22Rv1 (cell line): ENCODE results near the gene LONP1.
"Not testable (repeated sequence)": the region's sequence is repeated elsewhere in the genome, so short reads cannot be mapped to it uniquely, and the experiment has no call there.

ENCODE experiments used
- H3K27ac ChIP-seq: fragments of 450-650 bp; 2 replicates; pipeline ENCODE4 v1.5.1; 2017
- ZFX ChIP-seq: fragments of 450-650 bp; IDR thresholded peaks from 2 replicates; pipeline ENCODE4 v1.6.1; 2017; ENCODE audit warnings: antibody characterized with exemption, borderline replicate concordance
- TF ChIP-seq, protein P1 (sequence below): fragments of 450-650 bp; IDR thresholded peaks from 2 replicates; pipeline ENCODE4 v1.5.1; 2017; ENCODE audit warnings: mild to moderate bottlenecking

The LONP1 gene

DNA sequence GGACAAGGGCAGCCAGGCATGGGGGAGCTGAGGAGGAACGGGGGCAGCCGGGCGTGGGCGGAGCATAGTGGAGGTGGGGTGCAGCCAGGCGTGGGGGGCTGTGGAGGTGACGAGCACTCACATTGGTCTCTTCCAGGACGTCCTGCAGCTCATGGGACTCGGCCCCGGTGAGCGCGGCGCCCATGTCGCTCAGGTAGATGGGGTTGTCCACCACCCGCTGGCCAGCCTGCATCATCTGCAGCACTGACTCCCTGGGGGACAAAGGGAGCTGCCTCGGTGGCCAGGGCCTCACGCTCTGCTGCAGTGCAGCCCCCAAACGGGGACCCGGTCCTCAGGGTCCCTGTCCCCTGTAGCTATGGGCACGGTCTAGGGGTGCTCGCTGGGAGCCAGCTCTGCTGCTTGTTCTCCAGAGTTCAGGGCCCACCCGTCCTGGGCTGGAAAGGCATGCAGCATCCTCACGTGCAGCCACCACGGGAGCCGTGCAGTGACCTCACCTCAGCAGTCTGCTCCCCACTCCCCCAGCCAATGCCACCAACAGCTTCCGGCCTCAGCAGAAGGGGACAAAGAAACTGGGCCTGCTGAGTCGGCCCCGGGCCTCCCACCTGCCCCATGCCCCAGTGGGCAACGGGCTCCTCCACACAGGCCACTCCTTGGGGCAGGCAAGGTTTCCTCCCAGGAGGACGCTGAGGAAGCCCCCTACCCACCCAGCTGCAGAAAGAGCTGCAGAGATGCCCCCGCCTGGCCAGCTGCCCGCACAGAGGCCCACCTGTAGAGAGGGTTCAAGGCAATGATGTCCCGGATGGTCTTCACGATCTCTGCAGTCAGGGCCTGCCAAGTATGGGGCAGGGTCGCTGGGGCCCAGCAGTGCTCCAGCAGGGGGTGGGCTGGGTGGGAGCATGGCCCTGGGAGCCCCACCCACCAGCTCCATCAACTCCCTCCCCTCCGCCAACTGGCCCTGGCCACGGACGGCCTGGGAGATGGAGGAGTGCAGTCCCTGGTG lies 12.1 kb downstream of the LONP1 start:
- no peak overlapping the region for H3K27ac ChIP-seq
- TF ChIP-seq, protein P1, sequence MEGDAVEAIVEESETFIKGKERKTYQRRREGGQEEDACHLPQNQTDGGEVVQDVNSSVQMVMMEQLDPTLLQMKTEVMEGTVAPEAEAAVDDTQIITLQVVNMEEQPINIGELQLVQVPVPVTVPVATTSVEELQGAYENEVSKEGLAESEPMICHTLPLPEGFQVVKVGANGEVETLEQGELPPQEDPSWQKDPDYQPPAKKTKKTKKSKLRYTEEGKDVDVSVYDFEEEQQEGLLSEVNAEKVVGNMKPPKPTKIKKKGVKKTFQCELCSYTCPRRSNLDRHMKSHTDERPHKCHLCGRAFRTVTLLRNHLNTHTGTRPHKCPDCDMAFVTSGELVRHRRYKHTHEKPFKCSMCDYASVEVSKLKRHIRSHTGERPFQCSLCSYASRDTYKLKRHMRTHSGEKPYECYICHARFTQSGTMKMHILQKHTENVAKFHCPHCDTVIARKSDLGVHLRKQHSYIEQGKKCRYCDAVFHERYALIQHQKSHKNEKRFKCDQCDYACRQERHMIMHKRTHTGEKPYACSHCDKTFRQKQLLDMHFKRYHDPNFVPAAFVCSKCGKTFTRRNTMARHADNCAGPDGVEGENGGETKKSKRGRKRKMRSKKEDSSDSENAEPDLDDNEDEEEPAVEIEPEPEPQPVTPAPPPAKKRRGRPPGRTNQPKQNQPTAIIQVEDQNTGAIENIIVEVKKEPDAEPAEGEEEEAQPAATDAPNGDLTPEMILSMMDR: no peak
- TF ChIP-seq ZFX: no peak

DNA sequence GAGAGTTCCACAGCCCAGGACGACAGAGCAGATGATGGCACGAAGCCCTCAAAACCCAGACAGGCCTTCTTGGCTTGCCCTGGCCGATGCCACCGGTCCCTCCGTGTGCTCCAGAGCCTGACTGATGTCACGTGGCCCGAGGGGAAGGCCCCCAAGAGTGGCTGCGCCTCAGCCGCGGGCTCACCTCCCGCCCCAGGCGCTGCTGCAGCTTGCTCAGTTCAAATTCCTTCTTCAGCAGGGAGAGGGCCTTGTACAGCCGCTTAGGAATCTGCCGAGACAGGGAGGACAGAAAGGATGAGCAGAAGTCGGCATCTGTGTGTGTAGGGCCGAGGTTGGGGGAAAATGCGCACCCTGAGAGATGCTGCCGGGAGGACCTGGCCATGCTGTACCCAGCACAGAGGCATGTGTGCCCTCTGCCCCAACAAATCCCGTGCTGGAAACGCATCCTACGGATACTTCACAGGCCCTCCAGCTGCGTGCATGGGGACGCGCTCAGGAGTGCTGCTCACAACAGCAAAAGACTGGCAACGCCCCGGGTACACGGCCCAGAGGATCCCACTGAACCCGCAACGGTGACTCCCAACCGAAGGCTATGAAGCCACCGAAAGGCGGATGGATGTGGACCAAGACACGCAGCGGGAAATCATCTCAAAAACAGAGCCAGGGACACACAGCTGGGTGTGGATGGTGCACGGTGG lies 12.9 kb downstream of the LONP1 start:
- H3K27ac ChIP-seq: no peak overlapping the region
- TF ChIP-seq ZFX: no peak
- TF ChIP-seq, protein P1: no peak

DNA sequence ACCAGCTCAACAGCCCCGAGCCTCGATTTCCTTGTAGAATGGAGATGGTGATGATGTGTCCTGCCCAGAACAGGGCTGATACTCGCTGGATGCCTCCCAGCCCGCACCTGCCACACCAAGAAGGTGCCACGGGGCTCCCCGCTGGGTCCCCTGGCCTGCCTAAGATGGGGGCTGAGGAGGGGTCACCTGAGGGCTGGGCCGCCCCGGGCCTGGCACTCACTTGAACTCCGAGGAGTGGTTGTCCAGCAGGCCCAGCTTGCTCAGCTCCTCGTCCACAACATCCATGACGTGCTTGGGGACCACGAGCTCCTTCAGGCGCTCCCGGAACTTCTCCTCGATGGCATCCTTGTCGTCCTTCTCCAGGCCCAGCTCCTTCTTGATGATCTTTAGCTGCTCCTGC lies 14.4 kb downstream of the LONP1 start:
- TF ChIP-seq ZFX: no peak
- TF ChIP-seq, protein P1: no peak
- H3K27ac ChIP-seq: no peak overlapping the region

DNA sequence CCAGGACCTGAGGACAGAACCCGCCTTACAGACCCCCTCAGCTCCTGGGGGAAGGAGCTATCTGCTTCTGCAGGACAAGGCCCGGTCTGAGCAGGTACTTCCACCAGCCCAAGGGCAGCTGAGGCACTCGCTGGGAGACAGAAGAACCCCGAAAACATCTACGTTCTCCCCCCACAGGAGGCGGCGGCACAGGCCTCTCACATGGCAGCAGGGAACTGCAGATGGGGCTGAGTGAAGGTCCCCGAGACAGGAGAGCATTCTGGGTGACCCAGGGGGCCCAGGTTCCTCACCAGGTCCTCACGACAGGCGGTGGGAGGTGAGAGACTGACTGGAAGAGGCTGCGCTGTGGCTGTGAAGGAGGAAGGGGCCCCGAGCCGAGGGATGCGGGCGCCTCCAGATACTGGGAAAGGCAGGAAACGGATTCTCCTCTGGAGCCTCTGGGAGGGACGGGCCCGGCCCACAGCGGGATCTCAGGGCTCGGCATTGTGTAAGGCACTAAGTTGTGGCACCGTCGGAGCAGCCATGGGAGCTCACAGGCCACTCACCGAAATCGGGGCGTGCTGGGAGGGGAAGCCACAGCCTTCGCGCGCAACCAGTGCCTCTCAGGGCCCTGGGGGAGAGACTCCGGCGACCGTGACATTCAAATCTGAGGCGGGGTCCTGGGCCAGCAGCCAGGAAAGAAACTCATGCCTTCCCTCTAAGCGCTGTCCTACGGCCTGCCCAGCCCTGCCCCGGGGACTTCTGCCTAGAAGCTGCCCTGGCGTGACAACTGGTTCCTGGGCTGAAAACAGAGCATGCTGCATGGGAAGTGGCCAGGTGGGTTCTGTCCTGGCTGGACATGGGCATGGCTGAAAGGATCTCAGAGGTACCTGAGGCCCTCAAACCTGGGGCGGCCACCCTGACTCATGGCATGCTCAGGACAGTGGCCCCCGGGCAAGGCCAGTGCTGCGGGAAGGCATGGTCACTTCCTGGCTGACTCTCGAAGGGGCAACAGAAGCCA lies 15.8 kb downstream of the LONP1 start:
- no peak overlapping the region for H3K27ac ChIP-seq
- TF ChIP-seq ZFX: no peak
- TF ChIP-seq, protein P1: no peak

DNA sequence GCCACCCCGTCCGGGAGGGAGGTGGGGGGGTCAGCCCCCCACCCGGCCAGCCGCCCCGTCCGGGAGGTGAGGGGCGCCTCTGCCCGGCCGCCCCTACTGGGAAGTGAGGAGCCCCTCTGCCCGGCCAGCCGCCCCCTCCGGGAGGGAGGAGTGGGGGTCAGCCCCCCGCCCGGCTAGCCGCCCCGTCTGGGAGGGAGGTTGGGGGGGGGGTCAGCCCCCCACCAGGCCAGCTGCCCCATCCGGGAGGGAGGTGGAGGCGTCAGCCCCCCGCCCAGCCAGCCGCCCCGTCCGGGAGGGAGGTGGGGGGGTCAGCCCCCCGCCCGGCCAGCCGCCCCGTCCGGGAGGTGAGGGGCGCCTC lies 17.9 kb downstream of the LONP1 start:
- H3K27ac ChIP-seq: not testable (repeated sequence)

DNA sequence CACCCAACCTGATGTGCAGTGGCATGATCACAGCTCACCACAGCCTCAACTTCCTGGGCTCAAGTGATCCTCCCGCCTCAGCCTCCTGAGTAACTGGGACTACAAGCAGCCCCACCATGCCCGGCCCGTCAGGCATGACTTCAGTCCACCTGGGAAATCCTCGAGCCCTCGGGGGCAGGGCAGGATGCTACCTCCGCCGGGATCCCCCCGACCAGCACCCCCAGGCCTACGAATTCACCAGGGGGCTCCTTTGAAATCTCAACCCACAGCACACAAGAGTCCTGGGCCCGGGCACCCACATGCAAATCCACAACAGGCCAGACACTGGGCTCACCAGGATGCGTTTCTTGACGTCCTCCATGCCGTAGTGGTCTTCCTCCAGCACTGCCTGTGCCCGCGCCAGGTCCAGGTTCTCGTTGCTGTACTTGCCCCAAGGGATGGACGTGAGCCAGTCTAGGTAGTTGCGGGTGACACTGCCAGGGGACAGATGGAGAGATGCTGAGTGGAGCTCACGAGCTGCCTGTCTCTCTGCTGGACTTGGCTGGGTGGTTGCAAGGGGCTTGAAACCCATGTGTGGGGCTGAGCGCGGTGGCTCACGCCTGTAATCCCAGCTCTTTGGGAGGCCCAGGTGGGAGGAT lies 19.4 kb downstream of the LONP1 start:
- no peak overlapping the region for H3K27ac ChIP-seq
- no peak for TF ChIP-seq ZFX
- TF ChIP-seq, protein P1: no peak
